ENCODE results near the gene ASIC2.

Gene ASIC2

GRCh38 chr17:33287096-33287725 lies 5.9 kb downstream of the ASIC2 start:
- no peak for DNase-seq

GRCh38 chr17:33285413-33285812 lies 7.7 kb downstream of the ASIC2 start:
- no peak for DNase-seq

- DNase-seq: no peak
Observed at GRCh38 chr17:33284022-33284421, 9.1 kb downstream of the ASIC2 start.

- DNase-seq: no peak
Observed at GRCh38 chr17:33280162-33280943, 12.7 kb downstream of the ASIC2 start.

GRCh38 chr17:33277436-33278100 lies 15.5 kb downstream of the ASIC2 start:
- DNase-seq: peak; percentile 45

GRCh38 chr17:33273743-33274410 lies 19.2 kb downstream of the ASIC2 start:
- no peak for DNase-seq

- DNase-seq: no peak
Observed at GRCh38 chr17:33273271-33273670, 19.8 kb downstream of the ASIC2 start.

GRCh38 chr17:33272438-33272837 lies 20.7 kb downstream of the ASIC2 start:
- no peak for DNase-seq

GRCh38 chr17:33269337-33270060 lies 23.6 kb downstream of the ASIC2 start:
- DNase-seq: no peak

GRCh38 chr17:33267851-33268548 lies 25.1 kb downstream of the ASIC2 start:
- no peak for DNase-seq

GRCh38 chr17:33267271-33267790 lies 25.8 kb downstream of the ASIC2 start:
- no peak for DNase-seq

- peak; percentile 45 for DNase-seq
Observed at GRCh38 chr17:33266611-33267010, 26.5 kb downstream of the ASIC2 start.

GRCh38 chr17:33266116-33266515 lies 27.0 kb downstream of the ASIC2 start:
- no peak for DNase-seq

GRCh38 chr17:33263396-33263795 lies 29.7 kb downstream of the ASIC2 start:
- no peak for DNase-seq

GRCh38 chr17:33262266-33263123 lies 30.6 kb downstream of the ASIC2 start:
- peak; percentile 24 for DNase-seq

GRCh38 chr17:33261820-33262219 lies 31.3 kb downstream of the ASIC2 start:
- DNase-seq: peak; percentile 13

GRCh38 chr17:33260638-33261037 lies 32.5 kb downstream of the ASIC2 start:
- no peak for DNase-seq

GRCh38 chr17:33258296-33258695 lies 34.8 kb downstream of the ASIC2 start:
- DNase-seq: no peak

GRCh38 chr17:33245183-33245582 lies 47.9 kb downstream of the ASIC2 start:
- peak; percentile 39 for DNase-seq

- no peak for DNase-seq
Observed at GRCh38 chr17:33243732-33244131, 49.4 kb downstream of the ASIC2 start.
